ENCODE data around the gene SPRR1A.

GRCh38 chr1:152995842-152996241 lies 12.0 kb downstream of the SPRR1A start:
- TF ChIP-seq EZH2phosphoT487 (IDR thresholded peaks at IDR 0.05; ENCODE audit: low read depth, severe bottlenecking, unreplicated experiment) (no peak), EZH2 (IDR thresholded peaks at IDR 0.05; ENCODE audit: borderline replicate concordance) (no peak)
- TF ChIP-seq, protein P1, sequence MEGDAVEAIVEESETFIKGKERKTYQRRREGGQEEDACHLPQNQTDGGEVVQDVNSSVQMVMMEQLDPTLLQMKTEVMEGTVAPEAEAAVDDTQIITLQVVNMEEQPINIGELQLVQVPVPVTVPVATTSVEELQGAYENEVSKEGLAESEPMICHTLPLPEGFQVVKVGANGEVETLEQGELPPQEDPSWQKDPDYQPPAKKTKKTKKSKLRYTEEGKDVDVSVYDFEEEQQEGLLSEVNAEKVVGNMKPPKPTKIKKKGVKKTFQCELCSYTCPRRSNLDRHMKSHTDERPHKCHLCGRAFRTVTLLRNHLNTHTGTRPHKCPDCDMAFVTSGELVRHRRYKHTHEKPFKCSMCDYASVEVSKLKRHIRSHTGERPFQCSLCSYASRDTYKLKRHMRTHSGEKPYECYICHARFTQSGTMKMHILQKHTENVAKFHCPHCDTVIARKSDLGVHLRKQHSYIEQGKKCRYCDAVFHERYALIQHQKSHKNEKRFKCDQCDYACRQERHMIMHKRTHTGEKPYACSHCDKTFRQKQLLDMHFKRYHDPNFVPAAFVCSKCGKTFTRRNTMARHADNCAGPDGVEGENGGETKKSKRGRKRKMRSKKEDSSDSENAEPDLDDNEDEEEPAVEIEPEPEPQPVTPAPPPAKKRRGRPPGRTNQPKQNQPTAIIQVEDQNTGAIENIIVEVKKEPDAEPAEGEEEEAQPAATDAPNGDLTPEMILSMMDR (IDR thresholded peaks at IDR 0.05; ENCODE audit: poor library complexity), result no peak

All from hepatocyte (in vitro differentiated cells).